ENCODE results near the gene OPTN.

GRCh38 chr10:13182424-13182823, 82.5 kb downstream of the OPTN start:
- TF ChIP-seq POLR2A (IDR thresholded peaks at IDR 0.05) (no peak), CTCF (IDR thresholded peaks at IDR 0.05) (no peak)
